Measurements from ENCODE around the gene CTSD.

CTSD gene

GRCh38 chr11:1780700-1781592, 17.2 kb upstream of the CTSD start:
- no peak overlapping the region for H3K23ac ChIP-seq (ENCODE audit: low read length)
- no peak overlapping the region for H3K4ac ChIP-seq (ENCODE audit: low read depth, low read length)
- no peak overlapping the region for H4K5ac ChIP-seq (ENCODE audit: low read length)
- H3K18ac ChIP-seq (ENCODE audit: low read length) = no peak overlapping the region
- H3K4me1 ChIP-seq (ENCODE audit: control insufficient read depth, low read depth, low read length) = no peaks in the 10 kb centered on the region
- H2BK15ac ChIP-seq (replicated peaks; ENCODE audit: low read depth) = no peak overlapping the region
- H3K79me1 ChIP-seq (ENCODE audit: low read length) = no peaks in the 10 kb centered on the region
- no peak overlapping the region for H4K8ac ChIP-seq (ENCODE audit: low read depth, low read length)
- no peak overlapping the region for H2BK120ac ChIP-seq (ENCODE audit: low read depth, low read length)
- DNase-seq = no peak
- H3K4me3 ChIP-seq (ENCODE audit: low read length) = no peak overlapping the region
- no peaks in the 10 kb centered on the region for H3K36me3 ChIP-seq (ENCODE audit: control insufficient read depth, insufficient read depth, low read length)
- no peak overlapping the region for H3K9ac ChIP-seq (ENCODE audit: low read length)
- no peak overlapping the region for H3K56ac ChIP-seq (ENCODE audit: low read length)
- H3K27ac ChIP-seq (ENCODE audit: low read depth, low read length) = no peak overlapping the region
- H2BK5ac ChIP-seq (ENCODE audit: low read length) = no peak overlapping the region
- no peak overlapping the region for H2AK5ac ChIP-seq (ENCODE audit: low read length)
- no peaks in the 10 kb centered on the region for H3K27me3 ChIP-seq (ENCODE audit: insufficient read depth, low read length, poor library complexity)
- H3K79me2 ChIP-seq (ENCODE audit: control insufficient read depth, insufficient read depth, low read length) = no peaks in the 10 kb centered on the region
- no CpG with 5 or more reads among the region's 25 CpGs for WGBS (ENCODE audit: extremely low coverage, insufficient coverage, low lambda C conversion rate)
- no peak overlapping the region for H3K4me2 ChIP-seq (ENCODE audit: low read length)

DNA sequence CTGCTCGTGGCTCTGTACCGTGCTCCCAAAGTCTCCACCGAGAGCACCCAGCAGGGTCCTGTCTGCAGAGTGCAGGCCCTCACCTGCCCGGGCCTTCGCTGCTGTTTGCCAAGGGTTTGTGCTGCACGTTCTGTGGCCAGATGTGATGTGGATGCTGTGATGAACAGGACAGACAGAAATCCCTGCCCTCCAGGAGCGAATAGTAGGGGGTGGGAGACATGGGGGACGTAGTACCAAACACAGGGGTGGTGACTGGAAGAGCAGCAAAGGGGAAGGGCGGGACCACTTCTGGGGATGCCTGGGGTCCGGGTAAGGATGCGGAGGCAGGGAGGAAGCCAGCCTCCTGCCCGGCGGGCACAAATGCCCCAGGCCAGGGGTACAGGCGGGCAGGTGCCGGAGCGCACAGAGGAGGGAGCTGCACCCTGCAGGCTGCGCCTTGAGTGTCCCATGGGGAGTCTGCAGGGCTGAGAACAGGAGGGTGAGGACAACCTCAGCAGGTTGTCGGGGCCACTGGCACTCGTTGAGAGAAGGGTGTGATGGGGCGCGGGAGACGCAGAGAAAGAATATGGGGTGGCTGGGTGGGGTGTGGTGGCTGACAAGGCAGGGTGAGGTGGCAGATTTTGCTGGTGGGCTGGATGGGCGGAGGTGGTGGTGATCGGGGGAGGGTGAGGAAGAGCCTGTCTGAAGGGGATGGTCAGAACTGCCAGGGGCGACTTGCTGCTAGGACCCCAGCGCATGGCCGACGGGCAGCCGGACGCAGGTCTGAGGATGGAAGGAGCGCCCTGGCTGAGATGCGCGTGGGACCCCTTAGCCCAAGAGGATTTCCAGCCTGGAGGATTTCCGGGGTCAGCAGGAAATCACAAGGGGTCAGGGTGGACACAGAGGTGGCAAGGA, 16.3 kb upstream of the CTSD start:
- Histone ChIP-seq H3K27ac (ENCODE audit: low read depth, low read length) (no peak overlapping the region), H3K4me2 (ENCODE audit: low read length) (no peak overlapping the region), H3K4me3 (ENCODE audit: low read length) (no peak overlapping the region), H2BK5ac (ENCODE audit: low read length) (no peak overlapping the region), H3K56ac (ENCODE audit: low read length) (no peak overlapping the region), H3K18ac (ENCODE audit: low read length) (no peak overlapping the region), H3K79me1 (ENCODE audit: low read length) (no peaks in the 10 kb centered on the region), H3K27me3 (ENCODE audit: insufficient read depth, low read length, poor library complexity) (no peaks in the 10 kb centered on the region), H3K23ac (ENCODE audit: low read length) (no peak overlapping the region), H2BK15ac (replicated peaks; ENCODE audit: low read depth) (no peak overlapping the region), H3K9ac (ENCODE audit: low read length) (no peak overlapping the region), H3K4ac (ENCODE audit: low read depth, low read length) (no peak overlapping the region), H4K5ac (ENCODE audit: low read length) (no peak overlapping the region), H3K36me3 (ENCODE audit: control insufficient read depth, insufficient read depth, low read length) (no peaks in the 10 kb centered on the region), H3K79me2 (ENCODE audit: control insufficient read depth, insufficient read depth, low read length) (no peaks in the 10 kb centered on the region), H2AK5ac (ENCODE audit: low read length) (no peak overlapping the region), H2BK120ac (ENCODE audit: low read depth, low read length) (no peak overlapping the region), H4K8ac (ENCODE audit: low read depth, low read length) (no peak overlapping the region), H3K4me1 (ENCODE audit: control insufficient read depth, low read depth, low read length) (no peaks in the 10 kb centered on the region)
- no peak for DNase-seq
- whole genome bisulfite sequencing (ENCODE audit: extremely low coverage, insufficient coverage, low lambda C conversion rate) = no CpG with 5 or more reads among the region's 34 CpGs

- Histone ChIP-seq H3K79me2 (ENCODE audit: control insufficient read depth, insufficient read depth, low read length) (no peaks in the 10 kb centered on the region), H3K27ac (ENCODE audit: low read depth, low read length) (no peak overlapping the region), H3K27me3 (ENCODE audit: insufficient read depth, low read length, poor library complexity) (no peaks in the 10 kb centered on the region), H3K4me2 (ENCODE audit: low read length) (no peak overlapping the region), H2BK5ac (ENCODE audit: low read length) (no peak overlapping the region), H2BK120ac (ENCODE audit: low read depth, low read length) (no peak overlapping the region), H3K18ac (ENCODE audit: low read length) (no peak overlapping the region), H3K4me3 (ENCODE audit: low read length) (no peak overlapping the region), H3K4me1 (ENCODE audit: control insufficient read depth, low read depth, low read length) (no peaks in the 10 kb centered on the region), H3K9ac (ENCODE audit: low read length) (no peak overlapping the region), H3K79me1 (ENCODE audit: low read length) (no peaks in the 10 kb centered on the region), H2AK5ac (ENCODE audit: low read length) (no peak overlapping the region), H3K56ac (ENCODE audit: low read length) (no peak overlapping the region), H3K23ac (ENCODE audit: low read length) (no peak overlapping the region), H4K5ac (ENCODE audit: low read length) (no peak overlapping the region), H4K8ac (ENCODE audit: low read depth, low read length) (no peak overlapping the region), H3K4ac (ENCODE audit: low read depth, low read length) (no peak overlapping the region), H3K36me3 (ENCODE audit: control insufficient read depth, insufficient read depth, low read length) (no peaks in the 10 kb centered on the region), H2BK15ac (replicated peaks; ENCODE audit: low read depth) (no peak overlapping the region)
- no CpG with 5 or more reads among the region's 17 CpGs for WGBS (ENCODE audit: extremely low coverage, insufficient coverage, low lambda C conversion rate)
- DNase-seq = no peak
These were observed 15.5 kb upstream of the CTSD start for GRCh38 chr11:1779034-1779805.

GRCh38 chr11:1778141-1778911, 14.6 kb upstream of the CTSD start:
- H2BK5ac ChIP-seq (ENCODE audit: low read length) = no peak overlapping the region
- no peak overlapping the region for H2AK5ac ChIP-seq (ENCODE audit: low read length)
- no peak overlapping the region for H3K18ac ChIP-seq (ENCODE audit: low read length)
- H3K56ac ChIP-seq (ENCODE audit: low read length) = no peak overlapping the region
- no peak overlapping the region for H3K9ac ChIP-seq (ENCODE audit: low read length)
- H3K79me2 ChIP-seq (ENCODE audit: control insufficient read depth, insufficient read depth, low read length) = no peaks in the 10 kb centered on the region
- no peaks in the 10 kb centered on the region for H3K4me1 ChIP-seq (ENCODE audit: control insufficient read depth, low read depth, low read length)
- no peak overlapping the region for H3K27ac ChIP-seq (ENCODE audit: low read depth, low read length)
- no peak overlapping the region for H3K23ac ChIP-seq (ENCODE audit: low read length)
- H3K27me3 ChIP-seq (ENCODE audit: insufficient read depth, low read length, poor library complexity) = no peaks in the 10 kb centered on the region
- H4K5ac ChIP-seq (ENCODE audit: low read length) = no peak overlapping the region
- no peak overlapping the region for H3K4ac ChIP-seq (ENCODE audit: low read depth, low read length)
- DNase-seq = no peak
- H3K36me3 ChIP-seq (ENCODE audit: control insufficient read depth, insufficient read depth, low read length) = no peaks in the 10 kb centered on the region
- no peak overlapping the region for H2BK120ac ChIP-seq (ENCODE audit: low read depth, low read length)
- no peak overlapping the region for H2BK15ac ChIP-seq (replicated peaks; ENCODE audit: low read depth)
- H3K4me3 ChIP-seq (ENCODE audit: low read length) = no peak overlapping the region
- no peak overlapping the region for H4K8ac ChIP-seq (ENCODE audit: low read depth, low read length)
- WGBS (ENCODE audit: extremely low coverage, insufficient coverage, low lambda C conversion rate) = no CpG with 5 or more reads among the region's 14 CpGs
- no peak overlapping the region for H3K4me2 ChIP-seq (ENCODE audit: low read length)
- H3K79me1 ChIP-seq (ENCODE audit: low read length) = no peaks in the 10 kb centered on the region

DNA sequence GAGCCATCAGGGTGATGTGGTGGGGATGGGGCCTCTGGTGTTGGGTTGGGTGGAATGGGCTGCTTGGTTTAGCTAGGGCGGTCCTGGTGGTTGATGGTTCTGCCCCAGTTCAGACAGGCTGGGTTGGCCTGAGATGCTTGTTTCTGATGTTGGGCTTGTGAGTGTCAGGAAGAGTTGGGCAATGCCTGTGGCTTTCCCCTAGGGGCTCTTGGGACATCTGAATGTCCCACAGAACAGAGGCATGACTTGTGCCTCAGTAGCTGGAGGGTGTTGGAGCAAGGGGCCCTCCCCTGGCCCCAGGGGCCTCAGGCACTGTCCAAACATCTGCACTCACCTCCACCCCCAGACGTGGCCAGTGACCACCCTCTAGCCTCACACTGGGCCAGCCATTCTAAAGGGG, 14.0 kb upstream of the CTSD start:
- Histone ChIP-seq H2BK120ac (ENCODE audit: low read depth, low read length) (no peak overlapping the region), H3K27me3 (ENCODE audit: insufficient read depth, low read length, poor library complexity) (no peaks in the 10 kb centered on the region), H2BK5ac (ENCODE audit: low read length) (no peak overlapping the region), H3K79me2 (ENCODE audit: control insufficient read depth, insufficient read depth, low read length) (no peaks in the 10 kb centered on the region), H3K79me1 (ENCODE audit: low read length) (no peaks in the 10 kb centered on the region), H3K4me3 (ENCODE audit: low read length) (no peak overlapping the region), H3K4me1 (ENCODE audit: control insufficient read depth, low read depth, low read length) (peaks cover 3% of the 10 kb centered on the region), H3K23ac (ENCODE audit: low read length) (no peak overlapping the region), H3K9ac (ENCODE audit: low read length) (no peak overlapping the region), H3K4ac (ENCODE audit: low read depth, low read length) (no peak overlapping the region), H3K36me3 (ENCODE audit: control insufficient read depth, insufficient read depth, low read length) (no peaks in the 10 kb centered on the region), H3K4me2 (ENCODE audit: low read length) (no peak overlapping the region), H3K18ac (ENCODE audit: low read length) (no peak overlapping the region), H3K56ac (ENCODE audit: low read length) (no peak overlapping the region), H4K5ac (ENCODE audit: low read length) (no peak overlapping the region), H2AK5ac (ENCODE audit: low read length) (no peak overlapping the region), H3K27ac (ENCODE audit: low read depth, low read length) (no peak overlapping the region), H2BK15ac (replicated peaks; ENCODE audit: low read depth) (no peak overlapping the region), H4K8ac (ENCODE audit: low read depth, low read length) (no peak overlapping the region)
- no CpG with 5 or more reads among the region's 2 CpGs for WGBS (ENCODE audit: extremely low coverage, insufficient coverage, low lambda C conversion rate)
- DNase-seq = no peak

Data from mesendoderm (in vitro differentiated cells).